NCI-H187 (cell line): ENCODE measurements around the gene GRID2.

Source experiments
- DNase-seq, 2 experiments: peaks; one replicate each; lab custom pipeline; 2025; lab: John Stamatoyannopoulos, UW

Gene GRID2

GRCh38 chr4:93080316-93080715, 776.5 kb downstream of the GRID2 start:
- DNase-seq: no peak

GRCh38 chr4:93084599-93085305, 781.0 kb downstream of the GRID2 start:
- no peak for DNase-seq

DNA sequence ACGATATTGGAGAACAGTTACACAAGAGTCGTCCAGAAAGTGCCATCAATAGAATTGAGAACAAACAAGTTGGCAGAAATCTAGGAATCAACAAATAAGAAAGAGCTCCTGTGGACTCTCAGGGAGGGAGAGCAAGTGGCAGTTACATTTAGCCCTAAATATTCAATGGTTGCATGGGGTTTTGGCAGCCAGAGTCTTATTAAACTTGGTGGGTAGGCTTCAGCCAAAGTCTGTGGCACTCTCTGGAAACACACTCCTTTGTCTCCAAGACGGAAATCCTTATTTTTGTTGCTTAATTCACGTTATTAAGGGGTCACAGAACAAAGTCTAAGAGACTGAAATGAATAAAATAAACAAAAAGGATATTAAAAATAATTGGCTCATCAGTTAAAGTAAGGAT, 782.6 kb downstream of the GRID2 start:
- no peak for DNase-seq

DNA sequence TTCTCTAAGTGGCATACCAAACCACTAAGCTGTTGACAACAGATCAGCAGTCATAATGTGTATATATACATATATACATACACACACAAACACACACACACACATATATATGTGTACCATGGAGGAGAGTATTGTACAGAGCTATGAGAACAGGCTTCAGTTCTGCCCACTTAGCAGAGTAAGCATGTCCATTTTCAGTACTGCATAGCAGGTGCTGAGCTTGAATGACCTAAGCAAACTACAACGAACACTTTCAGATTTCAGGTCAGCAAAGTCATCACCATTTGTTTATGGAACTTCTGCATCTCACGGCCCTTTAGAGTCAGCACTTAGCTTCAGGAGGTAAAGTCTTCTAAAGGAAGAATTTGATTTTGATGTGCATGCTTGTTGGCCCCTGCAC, 789.0 kb downstream of the GRID2 start:
- DNase-seq: no peak

DNA sequence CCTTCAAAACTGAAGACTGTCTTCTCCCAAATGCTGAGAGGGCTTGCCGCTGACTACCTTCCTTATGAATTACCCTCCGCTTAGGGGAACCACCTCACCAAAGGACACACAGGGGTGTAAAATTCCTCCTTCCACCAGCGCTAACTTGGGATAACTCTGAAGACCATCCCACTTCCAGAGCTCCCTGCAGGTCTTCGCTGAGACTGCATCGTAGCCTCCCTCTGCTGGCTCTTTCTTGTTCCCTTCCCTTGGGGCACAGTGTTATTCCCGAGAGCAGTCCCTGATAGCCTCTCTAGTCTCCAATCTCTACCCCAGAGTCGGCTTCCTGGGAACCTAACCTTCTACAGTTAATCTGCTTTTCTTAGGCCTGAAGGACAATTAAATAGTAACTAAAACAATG, 799.3 kb downstream of the GRID2 start:
- no peak for DNase-seq

DNA sequence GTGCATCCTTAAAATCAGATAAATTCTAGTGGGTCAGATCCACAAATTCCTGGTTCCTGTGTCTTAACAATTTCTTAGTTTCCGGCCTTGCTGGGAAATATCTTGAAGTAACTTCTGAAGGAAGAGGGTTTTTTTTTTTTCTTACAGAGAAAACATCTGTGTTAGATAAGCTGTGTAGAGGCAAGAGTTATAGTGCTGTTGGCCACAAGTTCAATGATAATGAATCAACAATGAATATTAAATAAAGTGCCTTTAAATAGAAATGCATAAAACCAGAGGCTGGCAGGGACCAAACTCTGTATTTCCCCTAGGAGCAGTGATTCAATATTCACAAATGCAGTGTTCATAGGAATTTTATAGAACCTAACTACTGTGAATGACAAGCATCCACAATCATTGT, 812.9 kb downstream of the GRID2 start:
- no peak for DNase-seq

GRCh38 chr4:93127489-93127888, 823.7 kb downstream of the GRID2 start:
- no peak for DNase-seq

- no peak for DNase-seq
Observed at GRCh38 chr4:93132631-93133030, 828.9 kb downstream of the GRID2 start.

DNA sequence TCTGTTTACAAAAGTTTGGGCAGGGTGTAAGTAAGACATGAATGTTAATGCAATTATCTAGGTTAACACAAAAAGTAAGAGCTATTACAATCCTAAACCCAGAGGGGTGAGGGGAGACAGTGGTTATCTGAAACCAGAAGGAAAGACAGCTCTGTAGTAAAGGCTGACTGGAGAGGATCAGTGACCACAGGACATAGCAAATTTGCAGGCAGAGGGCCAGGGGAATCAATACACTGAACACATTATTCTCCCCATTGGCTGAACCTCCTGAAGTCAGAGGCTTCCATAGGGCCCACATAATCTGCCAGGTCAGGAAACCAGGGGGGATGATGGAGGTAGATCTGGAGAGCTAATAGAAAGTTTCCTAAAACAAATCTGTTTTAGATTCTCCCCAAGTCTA, 835.4 kb downstream of the GRID2 start:
- no peak for DNase-seq

DNA sequence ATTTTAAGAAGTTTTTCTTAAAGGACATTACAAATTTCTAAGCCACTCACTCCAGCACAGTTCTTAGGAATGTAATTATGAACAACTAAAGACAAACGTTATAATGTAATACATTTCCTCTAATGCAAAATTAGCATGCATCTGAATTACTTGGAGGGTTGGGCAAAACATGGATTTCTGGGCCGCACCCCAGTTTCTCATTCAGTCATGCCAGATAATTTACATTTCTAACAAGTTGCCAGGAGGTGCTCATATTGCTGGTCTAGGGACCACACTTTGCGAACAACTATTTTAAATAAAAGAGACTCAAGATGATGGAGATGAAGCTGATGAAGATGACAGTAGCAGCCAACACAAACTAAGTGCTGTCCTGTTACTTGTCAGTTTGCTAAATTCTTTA, 840.1 kb downstream of the GRID2 start:
- DNase-seq: no peak

DNA sequence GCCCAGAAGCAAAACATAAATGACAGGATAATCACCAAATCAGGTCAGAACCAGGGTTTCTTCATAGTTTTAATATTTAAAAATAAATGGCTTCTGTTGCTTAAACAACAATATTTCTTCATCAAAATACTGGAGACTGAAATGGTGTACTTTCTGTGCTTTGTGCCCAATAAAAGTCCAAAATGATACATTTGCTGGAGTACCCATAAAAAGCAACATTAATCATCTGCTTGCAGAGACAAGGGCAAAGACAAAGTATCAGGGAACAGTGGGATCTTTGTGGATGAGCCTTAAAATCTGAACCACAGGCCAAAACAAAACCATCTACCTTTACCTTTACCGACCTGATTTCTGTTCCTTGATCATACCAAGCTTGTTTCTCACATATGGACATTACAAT, 840.9 kb downstream of the GRID2 start:
- no peak for DNase-seq

DNA sequence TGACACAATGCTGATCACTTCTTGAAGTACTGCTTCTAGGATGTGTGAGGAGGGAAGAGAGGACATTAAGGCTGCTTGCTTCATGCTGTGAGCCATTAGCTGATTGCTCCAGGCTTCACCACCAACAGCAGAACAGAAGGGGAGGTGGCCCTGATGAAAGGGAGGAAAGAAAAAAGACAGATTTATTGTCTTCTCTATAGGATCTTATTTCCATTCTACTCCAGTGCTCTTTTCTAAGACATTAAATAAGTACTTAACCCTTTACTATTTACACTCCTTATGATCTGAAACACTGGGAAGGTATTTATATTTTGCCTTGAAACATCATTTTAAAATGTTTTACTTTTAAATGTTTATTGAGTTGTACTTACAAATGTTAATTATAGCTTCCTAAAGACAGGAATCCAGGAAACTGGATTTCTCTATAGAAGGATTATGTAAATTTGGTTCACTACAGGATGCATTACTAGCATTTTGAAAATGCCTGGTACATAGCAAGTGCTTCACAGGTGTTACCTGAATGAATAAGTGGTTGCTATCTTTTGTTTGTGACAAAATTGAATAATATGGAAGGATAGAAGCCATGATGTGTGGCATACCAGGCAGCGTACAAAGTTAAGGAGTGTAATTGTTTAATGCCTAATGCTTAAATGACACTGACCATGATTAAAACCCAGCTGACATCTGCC, 843.9 kb downstream of the GRID2 start:
- peak; percentile 81 for DNase-seq

DNA sequence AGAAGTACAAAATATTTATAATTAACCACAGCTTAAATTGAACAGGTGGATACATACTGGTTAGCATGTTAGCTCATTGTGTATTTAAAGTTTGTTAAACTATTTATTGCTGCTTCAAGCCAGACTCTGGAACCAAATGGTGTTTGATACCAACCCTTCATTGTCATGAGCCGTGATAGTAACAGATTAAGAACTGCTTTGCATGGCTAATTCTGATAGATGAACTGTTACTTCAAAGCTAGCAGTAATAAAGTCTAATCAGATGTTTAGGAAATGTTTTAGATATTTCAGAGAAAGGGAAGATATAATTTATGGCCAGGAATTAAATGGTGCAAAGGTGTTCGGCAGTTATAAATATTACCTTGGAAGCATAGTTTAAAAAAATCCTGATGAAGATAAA, 848.7 kb downstream of the GRID2 start:
- DNase-seq: no peak

DNA sequence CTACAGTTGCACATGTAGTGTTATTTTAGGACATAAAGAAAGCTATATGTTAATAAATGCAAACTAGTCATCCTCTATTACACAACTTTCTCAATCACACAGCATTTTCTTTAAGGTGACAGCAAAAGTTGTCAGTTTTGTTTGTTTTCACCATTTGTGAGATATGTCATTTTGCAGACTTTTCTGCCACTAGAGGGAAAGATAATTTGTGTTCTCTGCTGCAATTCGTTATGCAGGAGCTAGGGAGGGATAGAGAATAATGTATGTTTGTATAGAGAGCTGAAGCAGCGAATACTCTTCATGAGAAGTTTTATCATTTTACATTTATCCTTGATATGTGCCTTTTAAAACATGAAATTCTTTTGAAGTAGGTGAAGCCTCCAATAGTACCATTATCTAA, 854.2 kb downstream of the GRID2 start:
- no peak for DNase-seq

DNA sequence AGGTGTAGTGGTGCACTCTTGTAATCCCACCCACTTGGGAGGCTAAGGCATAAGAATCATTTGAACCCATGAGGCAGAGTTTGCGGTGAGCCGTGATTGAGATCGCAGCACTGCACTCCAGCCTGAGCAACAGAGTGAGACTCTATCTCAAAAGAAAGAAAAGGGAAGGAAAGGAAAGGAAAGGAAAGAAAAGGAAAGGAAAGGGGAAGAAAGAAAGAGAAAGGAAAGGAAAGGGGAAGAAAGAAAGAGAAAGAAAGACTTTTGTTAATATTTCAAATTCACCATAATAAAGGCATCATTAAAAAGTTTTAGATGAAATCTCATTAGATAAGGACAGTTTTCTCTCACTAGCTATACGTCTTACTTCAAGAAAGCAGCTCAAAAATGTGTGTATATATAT, 864.3 kb downstream of the GRID2 start:
- DNase-seq: no peak

- DNase-seq: no peak
Observed at GRCh38 chr4:93169966-93170365, 866.2 kb downstream of the GRID2 start.

GRCh38 chr4:93174598-93174997, 870.8 kb downstream of the GRID2 start:
- no peak for DNase-seq

- DNase-seq: no peak
Observed at GRCh38 chr4:93178279-93178678, 874.5 kb downstream of the GRID2 start.

GRCh38 chr4:93179044-93179443, 875.3 kb downstream of the GRID2 start:
- no peak for DNase-seq

DNA sequence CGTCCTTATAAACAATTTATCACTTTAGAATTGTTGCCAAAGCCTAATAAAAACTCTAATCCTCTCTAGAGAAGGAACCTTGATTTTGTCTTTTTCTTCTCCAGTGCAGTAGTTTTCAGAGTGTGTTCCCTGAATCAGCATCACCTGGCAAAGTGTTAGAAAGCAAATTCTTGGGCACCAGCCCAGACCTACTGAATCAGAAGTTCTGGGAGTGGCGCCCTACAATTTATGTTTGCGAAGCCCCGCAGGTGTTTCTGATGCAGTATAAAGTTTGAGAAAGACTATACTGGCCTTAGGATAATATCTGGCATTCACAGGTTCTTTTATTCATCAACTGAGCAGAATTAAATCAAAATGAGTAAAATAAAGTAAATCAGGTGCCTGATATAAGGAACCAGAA, 879.0 kb downstream of the GRID2 start:
- DNase-seq: no peak

GRCh38 chr4:93183576-93183975, 879.8 kb downstream of the GRID2 start:
- DNase-seq: peak; percentile 37 to 79

DNA sequence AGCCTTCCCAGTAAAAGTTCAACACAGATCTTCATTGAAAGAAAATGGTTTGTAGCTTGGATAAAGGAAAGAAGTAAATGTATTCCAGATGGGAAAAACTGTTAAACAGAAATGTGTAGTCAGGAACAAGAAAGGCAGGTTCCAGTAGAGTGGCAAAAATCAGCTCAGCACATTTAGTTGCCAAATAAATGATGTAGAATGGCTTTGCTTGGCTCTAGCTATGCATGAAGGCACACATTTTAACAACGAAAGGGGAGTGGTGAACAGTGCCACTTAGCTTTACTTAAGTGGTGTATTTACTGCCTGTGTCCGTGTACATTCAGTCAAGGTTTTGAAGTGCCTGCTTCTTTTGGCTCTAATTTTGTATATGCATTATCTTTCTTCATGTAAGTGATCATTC, 880.3 kb downstream of the GRID2 start:
- DNase-seq: peak; percentile 86

GRCh38 chr4:93186846-93187245, 883.1 kb downstream of the GRID2 start:
- DNase-seq: no peak

- no peak for DNase-seq
Observed at GRCh38 chr4:93187466-93187865, 883.7 kb downstream of the GRID2 start.
